Endothelial cell (in vitro differentiated cells): ENCODE data around the gene SIX6. TPM values are rescaled to one million over a fixed set of nuclear protein-coding genes. Genes with fewer than 3 reads are reported as not detected.

ENCODE experiments used
- total RNA-seq: library from RNA; stranded (reverse); fragmentation: NEBNext Ultra II Directional; extraction: Animal tissue kit (Norgen Biotek cat#: 25700); gene quantifications from one replicate; pipeline ENCODE4 v1.2.1, GENCODE V29; 2021; ENCODE audit not compliant: unreplicated experiment

The SIX6 gene
- total RNA-seq, 1 donor from 2014 or later = not detected

Other genes with a start within 250 kb of the SIX6 start
- gene C14orf39, start 23.1 kb upstream of the SIX6 start, total RNA-seq = 3.8 TPM
- 0.41 TPM for gene SIX1, start 140.3 kb downstream of the SIX6 start, total RNA-seq
- 6.3 TPM for gene SIX4, start 215.2 kb downstream of the SIX6 start, total RNA-seq
- gene MNAT1, start 225.6 kb downstream of the SIX6 start, total RNA-seq = 27.8 TPM